Ovary (tissue), 9 donors: ENCODE results near the gene NFIB. TPM values are rescaled to one million over a fixed set of nuclear protein-coding genes. Genes with fewer than 3 reads are reported as not detected.

Experiments
- DNase-seq, 5 donors: peaks; one replicate each; pipeline ENCODE4 v3.0.0-alpha.2; 2019 to 2020
- H3K27ac ChIP-seq, 2 donors: fragments of 200-600 bp; one replicate each; pipeline versions ENCODE4 v1.5.1 to v1.8.0; 2019 to 2022
- H3K27me3 ChIP-seq: fragments of 200-600 bp; one replicate; pipeline ENCODE4 v1.8.0; 2022
- H3K36me3 ChIP-seq: fragments of 200-600 bp; sonication (generic); one replicate; pipeline ENCODE4 v1.5.1; 2019
- H3K4me1 ChIP-seq: one replicate; pipeline ENCODE4 v1.8.1; 2013; ENCODE audit warnings: mild to moderate bottlenecking, moderate library complexity; ENCODE audit not compliant: insufficient read depth
- H3K4me3 ChIP-seq: fragments of 200-600 bp; sonication (generic); one replicate; pipeline ENCODE4 v1.5.1; 2017
- H3K9me3 ChIP-seq, 2 donors: fragments of 200-600 bp in 1 of 2; sonication (generic) in 1 of 2; one replicate each; pipeline versions ENCODE4 v1.5.1 to v1.8.1; 2013 to 2019; ENCODE audit warnings: mild to moderate bottlenecking in 1 of 2, moderate library complexity in 1 of 2
- CTCF ChIP-seq, 3 donors: fragments of 450-650 bp in 2 of 3; fragments of 200-600 bp in 1 of 3; IDR thresholded peaks; one replicate each; pipeline versions ENCODE4 v1.5.1 to v1.8.0; 2016 to 2022; ENCODE audit warnings: antibody characterized with exemption in 3 of 3, mild to moderate bottlenecking in 1 of 3
- EP300 ChIP-seq: sonication (generic); formaldehyde crosslinking; IDR thresholded peaks from one replicate; pipeline ENCODE4 v1.6.1; 2017; ENCODE audit warnings: antibody characterized with exemption
- POLR2A ChIP-seq: fragments of 450-650 bp; IDR thresholded peaks from one replicate; pipeline ENCODE4 v1.6.1; 2017; ENCODE audit warnings: antibody characterized with exemption, mild to moderate bottlenecking, moderate library complexity
- WGBS, 3 donors: extraction: QIAGEN DNeasy Blood & Tissue Kit in 1 of 3; methylation state at CpG; one replicate each; pipeline versions ENCODE4 v1.1.5 to v1.1.7; 2013 to 2017; 5-methylcytosine and 5-hydroxymethylcytosine counted together
- intact Hi-C, 4 donors: fragments of 100-400 bp; cut with DNase I; formaldehyde crosslinking; loops; one replicate each; pipeline versions ENCODE4 v1.11.0 to v1.15.1; 2022 to 2023
- polyA plus RNA-seq, 2 donors: library from polyadenylated mRNA; stranded (reverse); fragments of 200-250 nt in 1 of 2; fragments of 350-450 nt in 1 of 2; fragmentation: Illumina TruSeq in 1 of 2; extraction: RNeasy Lipid Tissue Mini Kit (QIAGEN cat#74804) in 1 of 2; gene quantifications; one replicate each; pipeline ENCODE4 v1.2.3, GENCODE V29; 2013 to 2014
- total RNA-seq, 7 donors: library from RNA; depleted of rRNA in 2 of 7; stranded (reverse); fragments of >200 nt in 2 of 7; fragmentation: NEBNext Ultra II Directional in 3 of 7; extraction: Animal tissue kit (Norgen Biotek cat#: 25700) in 3 of 7; gene quantifications; one replicate each; pipeline versions ENCODE4 v1.1.0 to v1.2.4, GENCODE V29; 2016 to 2023
- donor health status: DM: no; HTN: no; CAD: no; lungs with moderate emphysema.
- donor health status: DM: no; HTN: no; CAD: no.
- donor health status: Bipolar disorder and iron deficiency.
- donor health status: DM: yes; HTN: yes; CAD: no.
- donor health status: DM: no; HTN: no; CAD: no.
- donor health status: DM: yes; HTN: yes; CAD: no.

Gene NFIB
- total and polyA plus RNA-seq, 9 donors = 8.7 to 111 (median 53.2) TPM

GRCh38 chr9:14164908-14165307, 149.0 kb downstream of the NFIB start:
- H3K27me3 ChIP-seq = no peaks in the 10 kb centered on the region

DNA sequence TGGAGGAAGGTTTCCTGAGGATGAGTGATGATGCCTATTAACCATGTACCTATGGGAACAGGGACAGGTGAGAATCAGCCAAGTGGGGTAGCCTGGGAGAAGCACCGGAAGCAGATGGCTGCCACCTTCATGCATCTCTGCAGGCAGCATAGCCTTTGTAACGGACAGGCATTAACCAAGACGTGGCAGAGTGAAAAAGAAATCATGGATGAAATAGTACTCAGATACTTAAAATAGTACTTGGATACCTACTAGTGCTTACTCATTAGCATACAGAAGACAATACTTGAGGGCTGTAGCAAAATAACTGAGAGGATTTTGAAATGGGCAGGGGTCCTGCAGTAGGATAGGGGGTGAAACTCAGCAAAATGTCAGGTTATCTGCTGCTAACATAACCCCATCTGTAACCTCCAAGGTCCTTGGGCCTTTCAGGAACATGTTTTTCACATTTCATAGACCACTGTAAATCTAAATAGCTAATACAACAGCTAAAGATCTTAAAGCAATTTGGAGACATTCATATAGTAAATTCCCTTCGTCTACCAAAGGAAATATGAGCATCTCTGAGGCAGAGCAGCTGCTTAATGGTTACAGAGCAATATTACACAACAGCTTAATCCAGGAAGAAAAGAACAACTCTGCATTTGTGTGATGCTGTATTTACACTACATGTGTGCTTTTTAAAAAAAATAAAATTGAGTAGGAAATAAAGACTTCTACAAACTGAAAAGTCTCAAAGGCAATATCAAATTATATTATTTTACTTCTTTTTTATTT, 154.3 kb downstream of the NFIB start:
- Histone ChIP-seq H3K27me3 (no peaks in the 10 kb centered on the region), H3K36me3 (no peaks in the 10 kb centered on the region), H3K27ac (no peak overlapping the region), H3K4me3 (no peak overlapping the region), H3K9me3 (no peaks in the 10 kb centered on the region), H3K4me1 (peaks cover 3% of the 10 kb centered on the region)
- WGBS, 3 donors = 77 to 85% (median 79%) methylated on average over 4 of the region's 4 CpGs
- DNase-seq = no peak
- TF ChIP-seq POLR2A (no peak), EP300 (no peak), CTCF (IDR thresholded peaks at IDR 0.05) (no peak)
- intact Hi-C loops = no loop called here

More at GRCh38 chr9:14164908-14165307, 149.0 kb downstream of the NFIB start:
- intact Hi-C loops = no loop called here
- Histone ChIP-seq H3K4me3 (no peak overlapping the region), H3K9me3 (no peaks in the 10 kb centered on the region), H3K27ac (no peak overlapping the region), H3K4me1 (no peaks in the 10 kb centered on the region), H3K36me3 (no peaks in the 10 kb centered on the region)
- 96 to 100% (median 97%) methylated on average over 1 of the region's 1 CpG for WGBS, 3 donors
- no peak for TF ChIP-seq POLR2A
- TF ChIP-seq EP300 = no peak
- no peak for TF ChIP-seq CTCF (IDR thresholded peaks at IDR 0.05)
- no peak for DNase-seq

DNA sequence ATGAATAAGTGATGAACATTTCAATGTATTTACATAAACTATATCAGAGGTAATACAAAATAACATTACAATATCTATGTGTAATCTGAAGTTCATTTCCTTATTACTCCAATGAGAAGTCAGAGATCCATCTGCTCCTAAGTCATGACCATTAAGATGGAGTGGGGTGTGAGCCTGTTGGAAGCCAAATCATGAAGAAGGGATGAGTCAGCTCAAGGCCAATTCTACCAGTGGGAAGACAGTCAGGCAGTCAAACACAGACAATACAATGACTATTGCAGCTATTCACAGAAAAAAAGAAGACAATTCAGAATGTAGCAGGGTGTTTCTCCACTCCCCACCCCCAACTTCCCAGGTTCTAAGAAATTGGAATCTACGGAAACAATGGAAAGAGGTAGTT, 155.0 kb downstream of the NFIB start:
- H3K36me3 ChIP-seq = no peaks in the 10 kb centered on the region
- H3K4me3 ChIP-seq = no peak overlapping the region
- no peak for DNase-seq
- H3K27me3 ChIP-seq = no peaks in the 10 kb centered on the region
- no peaks in the 10 kb centered on the region for H3K9me3 ChIP-seq
- peaks cover 3% of the 10 kb centered on the region for H3K4me1 ChIP-seq
- TF ChIP-seq CTCF (IDR thresholded peaks at IDR 0.05) (no peak), EP300 (no peak), POLR2A (no peak)
- intact Hi-C loops = no loop called here
- WGBS, 3 donors = 96 to 100% (median 97%) methylated on average over 1 of the region's 1 CpG
- no peak overlapping the region for H3K27ac ChIP-seq

DNA sequence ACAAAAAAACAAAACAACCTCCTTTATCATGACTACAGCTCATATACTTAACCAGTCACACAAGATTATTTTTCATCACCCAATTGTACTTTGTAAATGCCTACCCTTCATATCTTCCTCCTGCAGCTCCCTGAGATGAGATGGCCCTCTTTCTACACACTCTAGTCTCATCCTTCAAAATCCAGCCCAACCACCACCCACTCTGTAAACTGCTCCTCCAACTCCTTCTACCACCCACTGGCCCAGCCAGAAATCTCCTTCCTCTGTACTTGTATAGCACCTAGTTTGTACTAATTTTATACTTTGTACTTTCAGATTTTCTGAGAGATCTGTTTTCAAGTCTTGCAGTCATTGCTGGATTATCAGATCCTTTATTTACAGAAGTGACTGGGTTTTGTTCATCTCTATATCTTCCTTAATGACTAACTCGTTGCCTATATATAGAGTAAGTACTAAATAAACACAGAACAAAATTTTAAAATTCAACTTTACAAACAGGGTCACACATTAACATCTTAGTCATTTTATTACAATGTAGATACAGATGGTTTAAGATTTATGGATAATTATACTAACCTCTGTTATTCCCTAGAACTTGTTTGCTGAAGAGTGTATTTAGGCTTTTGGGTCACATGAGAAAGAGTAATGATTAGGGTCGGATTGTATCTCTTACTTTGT, 155.7 kb downstream of the NFIB start:
- Histone ChIP-seq H3K9me3 (no peaks in the 10 kb centered on the region), H3K4me3 (no peak overlapping the region), H3K27ac (no peak overlapping the region), H3K27me3 (no peaks in the 10 kb centered on the region), H3K36me3 (no peaks in the 10 kb centered on the region), H3K4me1 (peaks cover 3% of the 10 kb centered on the region)
- TF ChIP-seq POLR2A (no peak), CTCF (IDR thresholded peaks at IDR 0.05) (no peak), EP300 (no peak)
- no peak for DNase-seq
- WGBS, 3 donors = 76 to 85% (median 81%) methylated on average over 2 of the region's 2 CpGs
- intact Hi-C loops = no loop called here
